Hepatocyte (in vitro differentiated cells): ENCODE results near the gene FAXDC2. TPM values are rescaled to one million over a fixed set of nuclear protein-coding genes. Genes with fewer than 3 reads are reported as not detected.

Source experiments
- DNase-seq: peaks from one replicate; pipeline ENCODE4 v3.0.0-alpha.2; 2016; ENCODE audit warnings: low spot score
- H2AFZ ChIP-seq: fragments of 200-600 bp; sonication (generic); 2 replicates; pipeline ENCODE4 v1.6.0; 2016; ENCODE audit warnings: antibody characterized with exemption, mild to moderate bottlenecking
- H3K27ac ChIP-seq: fragments of 200-600 bp; sonication (generic); 2 replicates; pipeline ENCODE4 v1.5.1; 2016; ENCODE audit warnings: mild to moderate bottlenecking
- H3K27me3 ChIP-seq: fragments of 200-600 bp; sonication (generic); 2 replicates; pipeline ENCODE4 v1.6.1; 2016
- H3K36me3 ChIP-seq: fragments of 200-600 bp; sonication (generic); replicated peaks from 2 replicates; pipeline ENCODE4 v1.5.1; 2016; ENCODE audit warnings: low read depth; ENCODE audit not compliant: insufficient read depth
- H3K4me1 ChIP-seq: fragments of 200-600 bp; sonication (generic); 2 replicates; pipeline ENCODE4 v1.5.1; 2016; ENCODE audit warnings: mild to moderate bottlenecking, moderate library complexity; ENCODE audit not compliant: insufficient read depth
- H3K4me2 ChIP-seq: fragments of 200-600 bp; sonication (generic); 2 replicates; pipeline ENCODE4 v1.6.0; 2016
- H3K4me3 ChIP-seq: fragments of 200-600 bp; sonication (generic); 2 replicates; pipeline ENCODE4 v1.5.1; 2016; ENCODE audit warnings: mild to moderate bottlenecking
- H3K79me2 ChIP-seq: fragments of 200-600 bp; sonication (generic); 2 replicates; pipeline ENCODE4 v1.6.0; 2017; ENCODE audit warnings: mild to moderate bottlenecking
- H3K9me2 ChIP-seq: fragments of 200-600 bp; sonication (generic); replicated peaks from 2 replicates; pipeline ENCODE4 v1.6.0; 2017; ENCODE audit warnings: mild to moderate bottlenecking; ENCODE audit not compliant: insufficient read depth
- H3K9me3 ChIP-seq: fragments of 200-600 bp; sonication (generic); 2 replicates; pipeline ENCODE4 v1.5.1; 2016; ENCODE audit warnings: low read depth, mild to moderate bottlenecking
- H4K20me1 ChIP-seq: fragments of 200-600 bp; sonication (generic); 2 replicates; pipeline ENCODE4 v1.6.0; 2016; ENCODE audit warnings: mild to moderate bottlenecking; ENCODE audit not compliant: insufficient read depth, poor library complexity, severe bottlenecking
- CTCF ChIP-seq: fragments of 200-600 bp; sonication (generic); IDR thresholded peaks from 2 replicates; pipeline ENCODE4 v1.5.1; 2016; ENCODE audit warnings: antibody characterized with exemption, mild to moderate bottlenecking; ENCODE audit not compliant: poor library complexity
- EZH2 ChIP-seq: fragments of 200-600 bp; sonication (generic); IDR thresholded peaks from 2 replicates; pipeline ENCODE4 v1.6.1; 2016; ENCODE audit warnings: antibody characterized with exemption, mild to moderate bottlenecking, borderline replicate concordance
- EZH2phosphoT487 ChIP-seq: fragments of 200-600 bp; sonication (generic); IDR thresholded peaks from one replicate; pipeline ENCODE4 v1.6.1; 2018; ENCODE audit warnings: antibody characterized with exemption, mild to moderate bottlenecking, low read depth, moderate library complexity; ENCODE audit not compliant: unreplicated experiment, severe bottlenecking
- WGBS: methylation state at CpG from one replicate; pipeline ENCODE4 v1.1.6; 2016; ENCODE audit warnings: low lambda C conversion rate; ENCODE audit errors: missing lambda C conversion rate; 5-methylcytosine and 5-hydroxymethylcytosine counted together
- polyA plus RNA-seq: library from polyadenylated mRNA; unstranded; fragments of >200 nt; fragmentation: Nextera tagmentation; extraction: Ambion mirVana; gene quantifications from 2 replicates; pipeline ENCODE4 v1.2.1, GENCODE V29; 2016
- total RNA-seq: library from RNA; depleted of rRNA; stranded (reverse); fragments of >200 nt; gene quantifications from 2 replicates; pipeline ENCODE4 v1.2.3, GENCODE V29; 2014

Gene FAXDC2
- total and polyA plus RNA-seq, 2 experiments from 2014 or later: 23.1 to 28.5 TPM

DNA sequence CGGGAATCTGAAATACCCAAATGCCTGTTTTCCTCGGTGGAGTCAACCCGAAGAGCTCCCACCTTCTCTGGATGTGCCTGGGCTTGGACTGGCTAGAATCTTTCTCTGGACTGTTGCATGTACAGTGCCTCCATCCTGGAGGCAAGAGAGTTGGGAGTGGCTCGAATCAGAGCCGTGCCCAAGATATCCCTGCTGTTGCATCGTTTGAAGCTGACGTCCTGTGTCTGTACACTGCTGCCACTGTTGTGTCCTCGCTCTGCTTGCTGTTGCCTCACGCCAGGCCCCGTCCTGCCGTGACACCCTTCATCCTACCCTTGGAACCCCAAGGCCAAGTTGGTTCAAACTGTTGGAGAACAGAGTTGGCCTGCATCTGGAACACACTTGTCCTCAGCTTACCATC lies 35.4 kb downstream of the FAXDC2 start:
- H3K4me2 ChIP-seq: no peak overlapping the region
- TF ChIP-seq EZH2 (no peak), EZH2phosphoT487 (no peak), CTCF (no peak)
- no peak overlapping the region for H3K4me3 ChIP-seq
- no peaks in the 10 kb centered on the region for H3K9me3 ChIP-seq
- no peak overlapping the region for H2AFZ ChIP-seq
- H3K9me2 ChIP-seq: no peaks in the 10 kb centered on the region
- WGBS: 97% methylated on average over 11 of the region's 11 CpGs
- H3K27me3 ChIP-seq: no peaks in the 10 kb centered on the region
- H3K27ac ChIP-seq: no peak overlapping the region
- peaks cover 9% of the 10 kb centered on the region for H3K79me2 ChIP-seq
- no peaks in the 10 kb centered on the region for H3K36me3 ChIP-seq
- no peaks in the 10 kb centered on the region for H4K20me1 ChIP-seq
- DNase-seq: no peak
- no peaks in the 10 kb centered on the region for H3K4me1 ChIP-seq

- no peaks in the 10 kb centered on the region for H3K9me2 ChIP-seq
- H3K4me2 ChIP-seq: no peak overlapping the region
- no peaks in the 10 kb centered on the region for H4K20me1 ChIP-seq
- TF ChIP-seq CTCF: no peak
- no peak for TF ChIP-seq EZH2
- TF ChIP-seq EZH2phosphoT487: no peak
- no peak overlapping the region for H3K4me3 ChIP-seq
- H3K79me2 ChIP-seq: peaks cover 11% of the 10 kb centered on the region
- 96% methylated on average over 10 of the region's 10 CpGs for WGBS
- H3K4me1 ChIP-seq: no peaks in the 10 kb centered on the region
- no peak for DNase-seq
- no peaks in the 10 kb centered on the region for H3K27me3 ChIP-seq
- no peaks in the 10 kb centered on the region for H3K36me3 ChIP-seq
- no peaks in the 10 kb centered on the region for H3K9me3 ChIP-seq
- H2AFZ ChIP-seq: no peak overlapping the region
- no peak overlapping the region for H3K27ac ChIP-seq
These were observed 36.7 kb downstream of the FAXDC2 start for GRCh38 chr5:154813736-154814135.

DNA sequence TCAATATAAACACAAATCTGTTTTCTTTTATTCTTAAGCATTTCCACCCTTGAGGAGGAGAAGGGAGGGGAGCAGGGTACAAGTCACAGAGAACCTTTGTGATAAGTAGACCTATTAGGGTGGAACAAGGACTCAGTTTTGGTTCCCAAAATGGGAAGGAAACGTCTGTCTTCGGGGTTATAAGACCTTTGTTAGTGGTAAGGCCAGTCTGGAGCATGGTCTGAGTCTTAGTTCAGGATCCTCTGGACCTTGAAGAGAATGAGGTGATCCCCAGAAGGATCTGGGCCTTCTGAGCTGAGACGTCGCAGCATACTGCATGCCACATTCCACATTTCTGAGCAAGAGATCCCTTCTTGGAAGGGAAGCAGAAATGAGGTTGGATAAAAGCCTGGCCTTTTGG lies 37.2 kb downstream of the FAXDC2 start:
- Histone ChIP-seq H2AFZ (no peak overlapping the region), H3K4me1 (no peaks in the 10 kb centered on the region), H3K4me3 (no peak overlapping the region), H3K36me3 (no peaks in the 10 kb centered on the region), H3K79me2 (peaks cover 17% of the 10 kb centered on the region), H3K9me3 (no peaks in the 10 kb centered on the region), H4K20me1 (no peaks in the 10 kb centered on the region), H3K9me2 (no peaks in the 10 kb centered on the region), H3K4me2 (no peak overlapping the region), H3K27ac (no peak overlapping the region), H3K27me3 (no peaks in the 10 kb centered on the region)
- DNase-seq: no peak
- WGBS: 94% methylated on average over 4 of the region's 4 CpGs
- TF ChIP-seq EZH2phosphoT487 (no peak), EZH2 (no peak), CTCF (no peak)
